A673 (cell line): ENCODE data around the gene PRR12.

Source experiments
- EZH2 ChIP-seq: fragments of 200-600 bp; sonication (generic); IDR thresholded peaks from 2 replicates; pipeline ENCODE4 v1.6.1; 2017; ENCODE audit warnings: borderline replicate concordance, low read depth, mild to moderate bottlenecking, mixed read lengths, antibody characterized with exemption, low read length; ENCODE audit not compliant: poor library complexity, severe bottlenecking
- TF ChIP-seq, protein P1 (sequence below): fragments of 300-800, 200-600 bp; sonication (generic); conservative IDR thresholded peaks from 2 replicates; pipeline ENCODE4 v1.5.1; 2017; ENCODE audit warnings: low read depth, mild to moderate bottlenecking, antibody characterized with exemption, low read length, moderate library complexity, mixed read lengths

GRCh38 chr19:49641688-49642491 is 50.9 kb downstream of the PRR12 start, which contains the start of gene SCAF1:
- TF ChIP-seq, protein P1, sequence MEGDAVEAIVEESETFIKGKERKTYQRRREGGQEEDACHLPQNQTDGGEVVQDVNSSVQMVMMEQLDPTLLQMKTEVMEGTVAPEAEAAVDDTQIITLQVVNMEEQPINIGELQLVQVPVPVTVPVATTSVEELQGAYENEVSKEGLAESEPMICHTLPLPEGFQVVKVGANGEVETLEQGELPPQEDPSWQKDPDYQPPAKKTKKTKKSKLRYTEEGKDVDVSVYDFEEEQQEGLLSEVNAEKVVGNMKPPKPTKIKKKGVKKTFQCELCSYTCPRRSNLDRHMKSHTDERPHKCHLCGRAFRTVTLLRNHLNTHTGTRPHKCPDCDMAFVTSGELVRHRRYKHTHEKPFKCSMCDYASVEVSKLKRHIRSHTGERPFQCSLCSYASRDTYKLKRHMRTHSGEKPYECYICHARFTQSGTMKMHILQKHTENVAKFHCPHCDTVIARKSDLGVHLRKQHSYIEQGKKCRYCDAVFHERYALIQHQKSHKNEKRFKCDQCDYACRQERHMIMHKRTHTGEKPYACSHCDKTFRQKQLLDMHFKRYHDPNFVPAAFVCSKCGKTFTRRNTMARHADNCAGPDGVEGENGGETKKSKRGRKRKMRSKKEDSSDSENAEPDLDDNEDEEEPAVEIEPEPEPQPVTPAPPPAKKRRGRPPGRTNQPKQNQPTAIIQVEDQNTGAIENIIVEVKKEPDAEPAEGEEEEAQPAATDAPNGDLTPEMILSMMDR = no peak
- TF ChIP-seq EZH2 = no peak
